SKM-1 (cell line): Measurements from ENCODE around the gene PPT2.

Source experiments
- DNase-seq: peaks from one replicate; lab custom pipeline; 2025; ENCODE audit not compliant: unreplicated experiment; lab: John Stamatoyannopoulos, UW

The PPT2 gene

GRCh38 chr6:32151181-32151862 is 2.6 kb upstream of the PPT2 start:
- no peak for DNase-seq

- no peak for DNase-seq
Measured at GRCh38 chr6:32151863-32152768, 1.8 kb upstream of the PPT2 start, which contains the start of gene PRRT1. Gene PRRT1, minus strand, starts transcription at chr6:32151939. Its CDS starts 112 bp downstream, at chr6:32151827.

- DNase-seq, result no peak
Measured at GRCh38 chr6:32152769-32153563, 975 bp upstream of the PPT2 start.

- peak; percentile 20 for DNase-seq
Measured at GRCh38 chr6:32154514-32155161, 697 bp downstream of the PPT2 start.

- DNase-seq, result no peak
Measured at GRCh38 chr6:32156891-32157290, 3.0 kb downstream of the PPT2 start.

- no peak for DNase-seq
Measured at GRCh38 chr6:32158052-32158451, 4.1 kb downstream of the PPT2 start.

GRCh38 chr6:32163559-32164258 is 9.8 kb downstream of the PPT2 start:
- no peak for DNase-seq

GRCh38 chr6:32164295-32164694 is 10.4 kb downstream of the PPT2 start, which contains the start of gene EGFL8:
Gene EGFL8, plus strand, starts transcription at chr6:32164595. Its CDS starts 1,571 bp downstream, at chr6:32166166.
- no peak for DNase-seq

- DNase-seq, result no peak
Measured at GRCh38 chr6:32166411-32167061, 12.6 kb downstream of the PPT2 start.

- DNase-seq, result no peak
Measured at GRCh38 chr6:32167154-32167760, 13.3 kb downstream of the PPT2 start.

- no peak for DNase-seq
Measured at GRCh38 chr6:32167761-32168262, 13.9 kb downstream of the PPT2 start.

- no peak for DNase-seq
Measured at GRCh38 chr6:32168350-32168749, 14.4 kb downstream of the PPT2 start.

- no peak for DNase-seq
Measured at GRCh38 chr6:32168807-32169591, 15.1 kb downstream of the PPT2 start.

GRCh38 chr6:32170294-32170693 is 16.4 kb downstream of the PPT2 start:
- DNase-seq, result no peak

- DNase-seq, result no peak
Measured at GRCh38 chr6:32171234-32171633, 17.3 kb downstream of the PPT2 start.

GRCh38 chr6:32173051-32173727 is 19.2 kb downstream of the PPT2 start:
- DNase-seq, result no peak

- no peak for DNase-seq
Measured at GRCh38 chr6:32174416-32174815, 20.5 kb downstream of the PPT2 start.

GRCh38 chr6:32175322-32175710 is 21.4 kb downstream of the PPT2 start:
- no peak for DNase-seq
